Measurements from ENCODE around the gene RAI1.

RAI1 gene

DNA sequence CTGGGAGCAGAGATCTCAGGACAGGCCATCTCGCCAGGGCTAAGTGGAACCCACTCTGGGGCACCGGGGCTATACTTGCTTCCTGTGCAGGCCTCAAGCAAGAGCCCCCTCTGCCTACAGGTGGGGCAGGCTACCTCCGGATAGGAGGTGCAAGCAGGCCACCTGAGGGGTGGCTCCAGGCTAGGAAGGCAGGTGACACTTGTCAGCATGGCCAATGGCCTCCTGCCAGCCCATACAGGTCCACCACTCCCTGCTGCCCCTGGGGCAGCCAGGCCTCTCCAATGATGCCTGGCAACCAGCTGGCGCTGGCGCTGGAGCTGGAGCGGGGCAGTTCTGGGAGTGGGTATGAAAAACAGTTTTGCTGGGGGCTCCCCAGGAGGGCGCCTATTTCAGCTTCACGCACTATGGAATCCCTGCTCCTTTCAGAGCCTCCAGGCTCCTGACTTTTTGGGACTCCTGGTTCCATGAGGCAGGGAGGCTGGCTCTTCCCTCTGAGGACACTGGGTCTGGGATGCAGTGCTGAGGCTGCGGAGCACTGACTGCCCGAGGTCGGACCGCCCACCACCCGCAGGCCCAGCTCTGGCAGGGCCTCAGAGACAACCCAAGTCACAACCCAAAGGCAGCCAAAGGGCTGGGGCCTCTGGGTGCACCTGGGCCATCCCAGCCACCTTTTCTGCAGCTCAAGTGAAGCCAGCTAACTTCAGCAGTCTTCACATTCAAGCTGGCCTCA is 164.0 kb downstream of the RAI1 start:
- no peak for DNase-seq (ENCODE audit: low spot score)

DNA sequence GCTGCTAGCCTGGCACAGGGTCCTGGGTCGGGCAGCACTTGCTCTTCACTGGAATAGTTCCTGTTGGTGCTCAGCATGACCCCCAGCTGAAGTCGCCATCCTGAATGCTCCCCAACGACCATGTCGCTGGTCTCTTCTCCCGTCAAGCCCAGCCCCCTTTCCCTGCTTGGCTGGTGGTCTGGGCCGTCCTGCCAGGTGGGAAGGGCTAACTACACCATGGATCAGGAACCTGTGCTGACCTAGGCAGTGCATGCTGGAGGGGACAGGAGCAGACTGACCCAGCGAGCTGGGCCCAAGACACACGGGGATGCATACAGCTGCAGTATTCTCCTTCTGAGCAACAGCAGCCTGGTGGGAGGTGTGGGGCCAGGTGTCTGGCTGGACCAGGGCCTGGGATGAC is 164.7 kb downstream of the RAI1 start:
- DNase-seq (ENCODE audit: low spot score) = no peak

DNA sequence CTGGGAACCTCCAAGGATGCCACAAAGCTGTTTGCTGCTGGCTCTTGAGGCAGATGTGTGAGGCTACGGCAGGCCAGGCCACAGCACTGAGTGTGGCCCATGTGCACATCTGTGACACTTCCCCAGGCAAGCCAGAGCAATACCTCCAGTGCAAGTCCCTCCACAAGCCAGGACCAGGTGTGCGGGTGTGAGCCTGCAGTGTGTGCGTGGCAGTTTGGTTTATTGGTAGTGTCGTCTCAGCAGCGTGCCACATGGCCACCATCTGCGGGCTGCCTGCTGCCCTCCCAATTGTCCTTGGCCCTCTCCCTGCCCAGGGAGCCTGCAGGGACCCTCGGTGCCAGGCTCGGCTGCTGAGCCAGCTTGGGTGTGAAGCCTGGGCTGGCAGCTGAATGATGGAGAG is 165.4 kb downstream of the RAI1 start:
- DNase-seq (ENCODE audit: low spot score) = no peak

DNA sequence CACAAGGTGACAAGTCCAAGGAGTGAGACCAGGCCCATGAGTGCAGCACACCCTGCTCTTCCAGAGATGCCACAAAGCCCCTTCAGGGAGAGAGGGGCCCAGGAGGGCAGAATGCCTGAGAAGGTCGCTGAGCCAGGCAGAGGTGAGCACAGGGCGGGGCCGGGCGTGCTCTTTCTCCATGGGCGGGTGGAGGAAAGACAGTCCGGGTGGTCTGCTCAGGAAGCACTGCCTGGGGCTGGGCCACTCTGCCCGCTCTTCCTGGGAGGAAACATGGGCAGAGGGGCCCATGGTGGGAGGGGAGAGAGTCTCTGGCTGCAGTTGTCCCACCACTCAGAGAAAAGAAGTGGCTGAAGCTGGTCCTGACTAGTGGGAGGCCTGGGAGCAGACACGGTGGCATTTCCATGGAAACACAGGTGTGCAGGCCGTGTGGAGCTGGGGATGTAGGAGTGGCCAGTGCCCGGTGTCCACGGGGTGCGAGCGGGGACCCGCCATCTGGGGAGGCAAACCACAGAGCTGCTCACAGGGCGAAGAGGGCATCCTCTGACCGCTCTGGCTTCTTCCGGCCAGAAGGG is 165.9 kb downstream of the RAI1 start:
- no peak for DNase-seq (ENCODE audit: low spot score)

DNA sequence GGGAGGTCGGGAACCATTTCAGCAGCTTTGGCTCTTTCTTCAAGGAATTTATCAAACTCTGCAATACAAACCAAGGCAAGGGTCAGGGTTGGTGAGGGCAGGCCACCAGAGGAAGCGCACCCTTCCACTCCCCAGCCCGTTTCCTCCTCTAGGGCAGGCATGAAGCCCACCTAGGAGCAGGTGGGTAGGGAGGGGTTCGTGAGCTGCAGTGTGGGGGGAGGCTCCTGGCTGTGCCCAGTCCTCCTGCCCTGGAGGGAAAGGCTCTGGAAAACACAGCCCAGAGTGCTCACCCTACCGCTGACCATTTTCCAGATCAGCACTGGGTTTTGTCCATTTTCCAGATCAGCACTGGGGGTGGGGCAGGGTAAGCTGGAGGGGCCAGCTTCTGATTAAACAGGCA is 166.5 kb downstream of the RAI1 start:
- DNase-seq (ENCODE audit: low spot score) = no peak

DNA sequence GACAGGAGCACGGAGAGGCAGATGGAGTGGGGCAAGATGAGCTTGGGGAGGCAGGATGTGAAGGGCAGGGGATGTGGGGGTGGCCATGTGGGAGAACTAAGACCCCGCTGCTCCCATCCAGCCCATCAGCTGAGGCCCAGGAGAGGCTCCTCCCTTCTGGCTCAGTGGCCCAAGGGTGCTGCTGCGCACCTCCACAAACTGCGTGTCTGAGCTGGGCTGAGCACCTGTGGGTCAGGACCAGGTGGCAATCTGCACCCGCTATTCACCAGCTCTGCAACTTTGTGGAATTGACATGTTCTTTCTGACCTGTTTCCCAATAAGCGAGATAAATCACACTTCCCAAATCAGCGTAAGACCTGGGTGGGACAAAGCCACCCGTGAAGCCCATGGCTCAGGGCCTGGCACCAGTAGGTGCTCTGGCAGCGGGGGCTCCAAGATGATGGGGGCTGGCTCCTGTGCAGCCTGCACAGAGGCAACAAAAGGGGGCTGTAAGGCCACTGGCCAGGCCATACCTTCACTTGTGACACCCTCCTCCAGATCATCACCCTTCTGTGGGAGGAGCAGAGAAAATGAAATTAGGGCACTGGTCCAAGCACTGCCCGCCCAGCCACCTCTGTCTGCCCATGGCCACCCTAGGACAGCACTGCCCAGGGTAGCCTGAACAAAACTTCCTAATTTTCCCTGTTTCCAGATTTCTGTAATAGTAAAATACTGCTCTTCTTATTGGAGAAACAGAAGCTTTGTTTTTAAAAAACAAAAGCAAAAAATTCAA is 167.2 kb downstream of the RAI1 start:
- DNase-seq (ENCODE audit: low spot score) = no peak

DNA sequence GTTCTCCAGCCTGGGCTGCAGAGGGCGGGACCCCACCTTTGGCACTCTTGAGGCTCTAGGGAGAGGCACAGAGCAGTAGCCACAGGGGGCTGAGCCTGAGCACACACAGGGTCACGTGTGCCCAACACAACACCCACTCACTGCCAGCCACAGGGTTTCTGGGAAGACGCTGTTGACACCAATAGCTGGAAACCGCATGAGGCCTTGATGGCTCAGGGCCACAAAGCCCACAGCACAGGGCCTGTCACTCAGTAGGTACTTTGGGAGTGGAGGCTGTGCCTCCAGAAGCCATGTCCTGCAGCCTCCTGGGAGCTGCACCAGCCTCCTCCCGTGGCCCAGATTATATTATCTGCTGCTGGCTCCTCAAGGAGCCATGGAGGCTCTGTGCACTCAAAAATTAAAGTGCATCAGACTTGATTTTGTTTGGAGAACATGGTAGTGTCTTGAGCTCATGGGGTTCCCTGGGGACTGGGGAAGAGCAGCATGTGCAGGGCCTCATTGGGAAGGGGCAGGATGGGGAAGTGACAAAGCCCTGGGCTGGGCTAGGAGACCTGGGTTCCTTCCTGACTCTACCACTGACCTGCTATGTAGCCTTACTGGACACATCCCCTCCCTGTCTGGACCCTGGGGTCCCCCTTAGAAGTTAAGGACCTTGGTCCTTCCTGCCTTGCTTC is 168.0 kb downstream of the RAI1 start:
- no peak for DNase-seq (ENCODE audit: low spot score)

DNA sequence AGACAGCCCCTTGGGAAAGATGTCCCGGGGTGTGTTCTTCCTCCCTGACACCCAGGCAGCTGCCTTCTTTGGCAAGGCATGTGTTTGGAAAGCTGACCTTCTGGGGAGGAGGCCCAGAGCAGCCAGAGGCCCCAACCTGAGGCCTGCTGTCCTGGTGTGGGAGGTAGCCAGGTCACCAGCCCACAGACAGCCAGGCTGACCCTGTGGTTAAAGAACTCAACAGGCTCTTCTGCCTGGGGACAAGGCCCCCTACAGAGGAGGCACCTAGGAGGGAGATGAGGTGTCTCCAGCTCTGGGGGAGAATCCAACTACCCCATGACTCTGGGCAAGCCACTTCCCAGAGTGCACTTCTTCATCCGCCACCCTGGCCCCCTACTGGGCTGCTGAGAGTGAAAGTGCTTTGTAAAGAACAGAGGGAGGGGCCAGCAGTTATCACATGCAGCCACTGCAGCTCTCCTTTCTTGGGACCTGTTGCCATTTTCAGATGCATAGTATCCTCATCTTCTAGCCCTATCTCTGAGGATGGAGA is 168.7 kb downstream of the RAI1 start:
- DNase-seq (ENCODE audit: low spot score) = no peak

DNA sequence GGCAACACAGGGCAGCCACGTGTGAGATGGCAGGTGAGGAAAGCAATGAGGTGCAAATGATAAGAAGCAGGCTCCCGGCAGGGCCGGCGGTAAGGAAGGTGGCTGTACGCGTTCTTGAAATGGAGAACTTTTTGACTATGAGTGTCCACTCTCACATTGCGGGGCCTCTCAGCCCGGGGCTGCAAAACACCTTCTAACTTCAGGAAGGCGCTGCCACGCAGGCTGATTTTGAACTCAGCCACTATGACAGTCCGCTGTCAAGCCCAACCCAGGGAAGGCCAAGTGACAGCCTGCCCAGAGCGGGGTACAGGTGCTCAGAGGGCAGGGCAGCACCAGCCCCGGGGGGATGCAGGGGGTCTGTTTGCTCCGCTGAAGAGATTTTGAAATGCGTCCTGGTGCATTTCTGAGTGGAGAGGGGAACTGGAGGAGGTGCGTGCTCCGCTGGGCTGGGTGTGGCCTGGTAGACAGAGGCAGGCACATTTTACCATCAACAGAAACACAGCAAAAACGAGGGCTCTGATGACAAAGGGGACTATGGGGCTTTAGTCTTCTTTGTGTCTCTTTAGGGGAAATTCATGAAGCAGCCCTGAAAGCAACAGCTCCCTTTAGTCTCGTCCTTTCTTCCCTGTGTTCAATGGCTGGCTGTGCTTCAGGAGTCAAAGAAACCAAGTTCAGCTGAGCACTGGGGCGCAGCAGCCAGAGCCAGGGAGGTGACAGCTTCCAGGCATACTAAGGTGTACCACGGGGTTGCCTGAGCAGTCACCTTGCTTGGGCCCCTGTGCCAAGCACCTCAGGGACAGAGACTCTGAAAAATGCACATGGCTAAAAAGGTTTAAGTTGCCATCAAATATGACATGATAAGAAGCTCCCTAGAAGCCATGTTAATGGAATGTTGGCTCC is 170.1 kb downstream of the RAI1 start:
- DNase-seq (ENCODE audit: low spot score) = no peak

DNA sequence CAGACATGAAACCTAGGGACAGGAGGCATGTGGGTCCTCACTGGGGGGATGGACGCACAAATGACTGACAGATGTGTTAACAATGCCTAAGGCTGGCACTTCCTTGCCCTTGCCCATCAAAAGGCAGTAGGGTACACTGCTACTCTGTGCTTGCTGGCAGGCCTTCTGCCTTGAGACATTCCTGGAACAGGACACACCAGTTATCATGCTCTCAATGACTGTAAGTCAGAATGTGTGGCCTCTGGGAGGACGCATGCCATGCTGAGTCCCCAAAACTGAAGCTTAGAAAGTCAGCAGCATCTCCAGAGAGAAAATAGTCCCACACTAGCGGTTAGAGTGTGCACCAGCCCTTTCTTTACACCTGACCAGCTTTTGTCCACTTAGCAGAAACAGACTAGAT is 171.7 kb downstream of the RAI1 start:
- no peak for DNase-seq (ENCODE audit: low spot score)

DNA sequence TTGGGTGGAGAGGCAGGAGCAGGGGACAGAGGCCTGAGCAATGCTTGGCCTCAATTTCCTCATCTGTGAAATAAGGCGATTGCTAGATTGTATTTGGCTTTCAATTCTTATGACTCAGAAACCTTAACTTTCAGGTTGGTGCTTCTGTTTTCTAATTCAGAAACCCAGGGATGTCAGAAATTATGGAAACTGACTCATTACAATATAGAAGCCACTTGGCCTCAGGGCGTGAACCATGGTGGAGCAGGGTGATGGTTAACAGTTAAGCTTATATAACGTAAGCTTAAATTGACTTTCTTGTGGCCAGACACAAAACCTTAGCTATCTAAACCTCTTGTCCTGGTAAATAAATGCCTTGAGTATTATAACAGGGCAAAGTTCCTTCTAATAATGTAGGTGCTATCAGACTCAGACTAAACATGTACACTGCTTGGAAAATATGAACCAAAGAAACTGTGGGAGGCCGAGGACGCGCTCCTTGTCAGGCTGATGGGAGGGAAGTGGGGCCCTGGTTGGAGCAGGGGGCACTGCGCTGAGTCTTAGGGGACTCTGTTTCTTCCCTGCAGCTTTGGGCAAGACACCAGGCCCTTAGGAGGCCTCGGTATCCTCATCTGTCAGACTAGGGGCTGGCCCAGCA is 172.7 kb downstream of the RAI1 start:
- DNase-seq (ENCODE audit: low spot score) = no peak

DNA sequence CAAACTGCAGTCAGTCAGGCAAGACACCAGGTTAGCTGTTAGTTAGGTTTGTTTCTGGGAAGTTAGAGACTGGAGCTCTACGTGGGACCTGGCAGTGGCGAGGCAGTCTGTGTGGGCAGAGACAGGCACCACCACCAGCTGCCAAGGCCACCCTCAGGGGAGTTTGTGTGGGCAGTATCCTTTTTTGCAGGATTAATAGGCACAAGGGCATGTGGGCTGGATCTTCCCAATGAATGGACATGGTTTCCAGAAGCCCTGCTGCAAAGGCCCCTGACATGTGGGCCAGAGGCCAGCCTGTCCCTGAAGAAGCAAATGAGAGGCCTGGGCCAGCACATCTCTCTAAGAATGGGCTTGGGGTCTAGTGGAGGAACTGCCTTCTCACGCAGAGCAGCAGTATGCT is 174.7 kb downstream of the RAI1 start:
- no peak for DNase-seq (ENCODE audit: low spot score)

DNA sequence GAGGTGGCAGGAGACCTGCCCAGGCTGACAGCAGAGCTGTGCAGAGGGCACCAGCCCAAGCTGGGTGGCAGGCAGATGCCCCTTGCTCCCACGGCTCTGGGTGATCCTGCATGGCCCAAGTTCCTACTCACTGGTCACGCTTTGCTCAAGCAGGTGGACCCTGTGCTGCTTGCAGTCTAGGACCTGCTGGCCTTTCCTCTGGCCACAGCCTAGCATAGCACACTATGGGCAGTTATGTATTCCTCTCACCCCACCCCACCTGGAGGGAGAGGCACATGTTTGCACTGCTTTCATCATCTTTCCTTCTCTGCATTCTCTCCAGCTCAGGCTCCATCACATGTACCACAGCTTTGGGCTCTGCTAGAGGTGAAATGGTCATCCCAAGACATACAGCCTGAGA is 175.1 kb downstream of the RAI1 start:
- DNase-seq (ENCODE audit: low spot score) = no peak

DNA sequence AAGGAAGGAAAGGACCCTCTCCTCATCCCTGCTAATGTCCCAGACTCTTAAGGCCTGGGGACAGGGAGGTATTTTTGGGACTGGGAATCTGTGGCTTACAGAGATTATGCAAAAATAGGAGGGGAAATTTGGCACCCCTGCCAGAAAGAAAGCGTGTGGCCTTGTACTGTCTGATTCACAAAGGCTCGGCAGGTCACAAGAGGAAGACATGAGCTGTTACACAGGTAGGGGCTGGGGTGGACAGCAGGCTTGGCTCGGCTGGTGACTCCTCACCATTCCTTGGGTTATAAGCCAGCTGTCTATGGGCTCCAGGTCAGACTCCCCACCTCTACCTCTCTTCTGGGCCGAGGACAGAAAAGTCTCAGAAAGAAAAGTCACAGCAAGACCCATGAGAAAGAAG is 176.2 kb downstream of the RAI1 start:
- DNase-seq (ENCODE audit: low spot score) = no peak

DNA sequence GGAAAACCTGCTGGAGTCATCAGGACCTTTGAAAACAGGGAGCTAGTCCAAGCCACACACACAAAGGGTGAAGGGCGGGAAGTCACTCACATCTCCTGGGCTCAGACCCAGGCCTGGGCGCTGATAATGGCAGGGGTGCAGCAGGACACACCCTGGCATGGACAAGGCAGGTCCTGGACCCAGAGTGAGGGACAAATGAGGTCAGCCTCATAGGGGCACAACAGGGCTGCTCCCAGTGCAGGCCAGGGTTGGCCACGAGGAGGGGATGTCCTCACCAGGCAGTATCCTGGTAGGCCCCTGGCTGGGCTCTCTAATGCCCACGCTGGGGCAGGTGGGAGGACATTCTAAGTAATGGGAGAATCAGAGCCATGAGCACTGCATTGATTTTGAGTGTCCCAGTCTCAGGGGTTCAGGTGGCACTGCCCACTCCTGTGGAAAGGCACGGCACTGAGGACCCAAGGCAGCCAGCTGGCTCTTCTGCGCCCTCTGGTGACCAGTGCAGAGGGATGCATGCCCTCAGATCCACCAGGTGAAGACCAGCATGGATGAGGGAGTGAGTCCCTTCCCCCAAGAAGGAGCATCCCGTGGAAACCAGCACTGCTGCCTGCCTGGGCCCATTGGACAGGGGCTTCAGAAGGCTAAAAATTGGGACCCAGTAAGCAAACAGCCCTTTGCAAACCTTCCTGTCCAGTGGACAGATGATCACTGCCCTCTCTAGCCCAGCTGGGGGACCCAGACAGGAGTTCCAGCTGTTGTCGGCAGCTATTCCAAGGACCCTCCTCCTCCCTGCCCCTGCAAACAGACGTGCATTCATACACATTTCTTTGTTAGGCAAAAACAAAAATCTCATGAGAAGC is 178.9 kb downstream of the RAI1 start:
- DNase-seq (ENCODE audit: low spot score) = peak; percentile 53

DNA sequence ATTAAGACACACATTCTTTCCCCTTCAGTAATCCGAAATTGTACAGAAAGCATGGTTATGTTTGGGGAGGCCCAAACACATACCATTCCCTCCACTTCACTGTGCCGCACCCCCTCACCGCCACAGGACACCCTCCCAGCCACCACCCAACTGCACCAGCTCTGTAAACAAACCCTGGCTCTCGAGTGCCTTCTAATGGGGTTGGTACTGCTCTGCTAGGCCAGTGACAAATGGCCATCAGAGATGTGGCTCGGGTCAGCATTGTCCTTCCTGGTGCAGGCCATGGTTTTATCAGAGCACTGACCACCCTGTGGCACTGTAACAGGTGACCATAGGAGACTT is 179.5 kb downstream of the RAI1 start:
- no peak for DNase-seq (ENCODE audit: low spot score)

Measured in RKO (cell line).